ENCODE results near the gene CCDC85A.

CCDC85A gene

GRCh38 chr2:56316011-56316410, 132.2 kb downstream of the CCDC85A start:
- Histone ChIP-seq H2AK5ac (ENCODE audit: low read depth, low read length) (no peak overlapping the region), H3K27me3 (ENCODE audit: control insufficient read depth in 3 of 3, insufficient read depth in 3 of 3, low read depth in 1 of 3, low read length in 3 of 3) (no peaks in the 10 kb centered on the region), H3K9me3 (replicated peaks in 1 of 2; ENCODE audit: control insufficient read depth in 2 of 2, insufficient read depth in 1 of 2, low read depth in 1 of 2, low read length in 2 of 2) (no peaks in the 10 kb centered on the region), H3K4ac (ENCODE audit: low read length) (no peak overlapping the region), H3K4me2 (ENCODE audit: insufficient read depth, low read length, poor library complexity, severe bottlenecking) (no peak overlapping the region), H3K23ac (ENCODE audit: low read depth, low read length, poor library complexity) (no peak overlapping the region), H2BK12ac (ENCODE audit: low read length) (no peak overlapping the region), H3K14ac (ENCODE audit: low read length) (no peak overlapping the region), H2BK120ac (ENCODE audit: low read depth, low read length) (no peak overlapping the region), H3K79me1 (ENCODE audit: low read depth, low read length) (no peaks in the 10 kb centered on the region), H4K91ac (ENCODE audit: low read depth, low read length, poor library complexity) (no peak overlapping the region), H3K9ac (ENCODE audit: low read depth, low read length, poor library complexity) (no peak overlapping the region), H3K4me3 (ENCODE audit: low read length in 2 of 2) (no peak overlapping the region), H4K8ac (ENCODE audit: low read depth, low read length) (no peak overlapping the region), H2AFZ (ENCODE audit: low read length) (no peak overlapping the region), H3K18ac (ENCODE audit: low read length) (no peak overlapping the region), H3K36me3 (replicated peaks in 1 of 2; ENCODE audit: control insufficient read depth in 2 of 2, insufficient read depth in 2 of 2, low read length in 2 of 2) (no peaks in the 10 kb centered on the region), H2BK5ac (ENCODE audit: low read length) (no peak overlapping the region), H3K27ac (replicated peaks; ENCODE audit: low read length) (no peak overlapping the region), H2BK15ac (ENCODE audit: low read length) (no peak overlapping the region), H3K4me1 (ENCODE audit: control insufficient read depth in 2 of 2, insufficient read depth in 1 of 2, low read depth in 1 of 2, low read length in 2 of 2) (no peaks in the 10 kb centered on the region)
- no peak for DNase-seq (ENCODE audit: low spot score)
- WGBS, 2 donors (ENCODE audit: extremely low coverage in 2 of 2, insufficient read length in 2 of 2, insufficient replicate concordance in 1 of 2) = no CpG with 5 or more reads among the region's 3 CpGs

- no peak overlapping the region for H2AFZ ChIP-seq (ENCODE audit: low read length)
- H2BK5ac ChIP-seq (ENCODE audit: low read length) = no peak overlapping the region
- H3K23ac ChIP-seq (ENCODE audit: low read depth, low read length, poor library complexity) = no peak overlapping the region
- no CpG with 5 or more reads among the region's 4 CpGs for WGBS, 2 donors (ENCODE audit: extremely low coverage in 2 of 2, insufficient read length in 2 of 2, insufficient replicate concordance in 1 of 2)
- H2BK15ac ChIP-seq (ENCODE audit: low read length) = no peak overlapping the region
- no peak overlapping the region for H3K18ac ChIP-seq (ENCODE audit: low read length)
- no peak overlapping the region for H4K91ac ChIP-seq (ENCODE audit: low read depth, low read length, poor library complexity)
- no peak overlapping the region for H3K4ac ChIP-seq (ENCODE audit: low read length)
- no peak overlapping the region for H2BK120ac ChIP-seq (ENCODE audit: low read depth, low read length)
- no peak overlapping the region for H3K4me3 ChIP-seq (ENCODE audit: low read length in 2 of 2)
- no peaks in the 10 kb centered on the region for H3K79me1 ChIP-seq (ENCODE audit: low read depth, low read length)
- no peak overlapping the region for H3K4me2 ChIP-seq (ENCODE audit: insufficient read depth, low read length, poor library complexity, severe bottlenecking)
- no peak overlapping the region for H3K27ac ChIP-seq (replicated peaks; ENCODE audit: low read length)
- H3K9me3 ChIP-seq (replicated peaks in 1 of 2; ENCODE audit: control insufficient read depth in 2 of 2, insufficient read depth in 1 of 2, low read depth in 1 of 2, low read length in 2 of 2) = no peaks in the 10 kb centered on the region
- no peak overlapping the region for H2AK5ac ChIP-seq (ENCODE audit: low read depth, low read length)
- H3K27me3 ChIP-seq (ENCODE audit: control insufficient read depth in 3 of 3, insufficient read depth in 3 of 3, low read depth in 1 of 3, low read length in 3 of 3) = no peaks in the 10 kb centered on the region
- no peak overlapping the region for H2BK12ac ChIP-seq (ENCODE audit: low read length)
- no peak overlapping the region for H3K9ac ChIP-seq (ENCODE audit: low read depth, low read length, poor library complexity)
- H3K4me1 ChIP-seq (ENCODE audit: control insufficient read depth in 2 of 2, insufficient read depth in 1 of 2, low read depth in 1 of 2, low read length in 2 of 2) = no peaks in the 10 kb centered on the region
- H3K14ac ChIP-seq (ENCODE audit: low read length) = no peak overlapping the region
- DNase-seq (ENCODE audit: low spot score) = no peak
- H3K36me3 ChIP-seq (replicated peaks in 1 of 2; ENCODE audit: control insufficient read depth in 2 of 2, insufficient read depth in 2 of 2, low read length in 2 of 2) = no peaks in the 10 kb centered on the region
- no peak overlapping the region for H4K8ac ChIP-seq (ENCODE audit: low read depth, low read length)
Measured at GRCh38 chr2:56318147-56318546, 134.4 kb downstream of the CCDC85A start.

- Histone ChIP-seq H3K18ac (ENCODE audit: low read length) (no peak overlapping the region), H3K4ac (ENCODE audit: low read length) (no peak overlapping the region), H3K9ac (ENCODE audit: low read depth, low read length, poor library complexity) (no peak overlapping the region), H2BK5ac (ENCODE audit: low read length) (no peak overlapping the region), H2AK5ac (ENCODE audit: low read depth, low read length) (no peak overlapping the region), H3K4me3 (ENCODE audit: low read length in 2 of 2) (no peak overlapping the region), H3K79me1 (ENCODE audit: low read depth, low read length) (no peaks in the 10 kb centered on the region), H3K4me1 (ENCODE audit: control insufficient read depth in 2 of 2, insufficient read depth in 1 of 2, low read depth in 1 of 2, low read length in 2 of 2) (no peaks in the 10 kb centered on the region), H3K23ac (ENCODE audit: low read depth, low read length, poor library complexity) (no peak overlapping the region), H2AFZ (ENCODE audit: low read length) (no peak overlapping the region), H2BK120ac (ENCODE audit: low read depth, low read length) (no peak overlapping the region), H2BK12ac (ENCODE audit: low read length) (no peak overlapping the region), H3K27me3 (ENCODE audit: control insufficient read depth in 3 of 3, insufficient read depth in 3 of 3, low read depth in 1 of 3, low read length in 3 of 3) (no peaks in the 10 kb centered on the region), H3K14ac (ENCODE audit: low read length) (no peak overlapping the region), H4K8ac (ENCODE audit: low read depth, low read length) (no peak overlapping the region), H4K91ac (ENCODE audit: low read depth, low read length, poor library complexity) (no peak overlapping the region), H2BK15ac (ENCODE audit: low read length) (no peak overlapping the region), H3K27ac (replicated peaks; ENCODE audit: low read length) (no peak overlapping the region), H3K4me2 (ENCODE audit: insufficient read depth, low read length, poor library complexity, severe bottlenecking) (no peak overlapping the region), H3K36me3 (replicated peaks in 1 of 2; ENCODE audit: control insufficient read depth in 2 of 2, insufficient read depth in 2 of 2, low read length in 2 of 2) (no peaks in the 10 kb centered on the region), H3K9me3 (replicated peaks in 1 of 2; ENCODE audit: control insufficient read depth in 2 of 2, insufficient read depth in 1 of 2, low read depth in 1 of 2, low read length in 2 of 2) (no peaks in the 10 kb centered on the region)
- no peak for DNase-seq (ENCODE audit: low spot score)
- no CpG with 5 or more reads among the region's 3 CpGs for WGBS, 2 donors (ENCODE audit: extremely low coverage in 2 of 2, insufficient read length in 2 of 2, insufficient replicate concordance in 1 of 2)
Measured at GRCh38 chr2:56325661-56326345, 142.0 kb downstream of the CCDC85A start.

- no peak for DNase-seq (ENCODE audit: low spot score)
- Histone ChIP-seq H3K9me3 (replicated peaks in 1 of 2; ENCODE audit: control insufficient read depth in 2 of 2, insufficient read depth in 1 of 2, low read depth in 1 of 2, low read length in 2 of 2) (no peaks in the 10 kb centered on the region), H3K14ac (ENCODE audit: low read length) (no peak overlapping the region), H3K79me1 (ENCODE audit: low read depth, low read length) (no peaks in the 10 kb centered on the region), H2BK5ac (ENCODE audit: low read length) (no peak overlapping the region), H3K4ac (ENCODE audit: low read length) (no peak overlapping the region), H3K23ac (ENCODE audit: low read depth, low read length, poor library complexity) (no peak overlapping the region), H3K4me2 (ENCODE audit: insufficient read depth, low read length, poor library complexity, severe bottlenecking) (no peak overlapping the region), H3K9ac (ENCODE audit: low read depth, low read length, poor library complexity) (no peak overlapping the region), H2AFZ (ENCODE audit: low read length) (no peak overlapping the region), H2BK120ac (ENCODE audit: low read depth, low read length) (no peak overlapping the region), H3K4me1 (ENCODE audit: control insufficient read depth in 2 of 2, insufficient read depth in 1 of 2, low read depth in 1 of 2, low read length in 2 of 2) (no peaks in the 10 kb centered on the region), H2BK12ac (ENCODE audit: low read length) (no peak overlapping the region), H4K91ac (ENCODE audit: low read depth, low read length, poor library complexity) (no peak overlapping the region), H3K18ac (ENCODE audit: low read length) (no peak overlapping the region), H3K27ac (replicated peaks; ENCODE audit: low read length) (no peak overlapping the region), H3K27me3 (ENCODE audit: control insufficient read depth in 3 of 3, insufficient read depth in 3 of 3, low read depth in 1 of 3, low read length in 3 of 3) (no peaks in the 10 kb centered on the region), H3K36me3 (replicated peaks in 1 of 2; ENCODE audit: control insufficient read depth in 2 of 2, insufficient read depth in 2 of 2, low read length in 2 of 2) (no peaks in the 10 kb centered on the region), H2BK15ac (ENCODE audit: low read length) (no peak overlapping the region), H3K4me3 (ENCODE audit: low read length in 2 of 2) (no peak overlapping the region), H4K8ac (ENCODE audit: low read depth, low read length) (no peak overlapping the region), H2AK5ac (ENCODE audit: low read depth, low read length) (no peak overlapping the region)
- no CpG with 5 or more reads among the region's 1 CpG for WGBS, 2 donors (ENCODE audit: extremely low coverage in 2 of 2, insufficient read length in 2 of 2, insufficient replicate concordance in 1 of 2)
Measured at GRCh38 chr2:56326346-56326741, 142.6 kb downstream of the CCDC85A start.
